NCI-H510A treated with DMSO at 0.1 percent for 48 hours (cell line): ENCODE data around the gene HNRNPH1.
"Not testable (repeated sequence)": the region's sequence is repeated elsewhere in the genome, so short reads cannot be mapped to it uniquely, and the experiment has no call there.

Source experiments
- DNase-seq: peaks from one replicate; lab custom pipeline; 2025; lab: John Stamatoyannopoulos, UW

The HNRNPH1 gene

GRCh38 chr5:179623003-179623905 is at the start of gene HNRNPH1:
Gene HNRNPH1, minus strand, starts transcription at chr5:179623671. Its CDS starts 538 bp downstream, at chr5:179623133.
- DNase-seq = peak; percentile 92

GRCh38 chr5:179668391-179668790 is 44.9 kb upstream of the HNRNPH1 start:
- DNase-seq = no peak

GRCh38 chr5:179661647-179662046 is 38.2 kb upstream of the HNRNPH1 start:
- not testable (repeated sequence) for DNase-seq

GRCh38 chr5:179658179-179658856 is 34.8 kb upstream of the HNRNPH1 start:
- DNase-seq = not testable (repeated sequence)

GRCh38 chr5:179657302-179658178 is 34.1 kb upstream of the HNRNPH1 start:
- not testable (repeated sequence) for DNase-seq

- DNase-seq = not testable (repeated sequence)
These were observed 29.7 kb upstream of the HNRNPH1 start for GRCh38 chr5:179653135-179653534.

- DNase-seq = not testable (repeated sequence)
These were observed 26.8 kb upstream of the HNRNPH1 start for GRCh38 chr5:179650245-179650644.

GRCh38 chr5:179649166-179649703 is 25.8 kb upstream of the HNRNPH1 start:
- DNase-seq = not testable (repeated sequence)

- DNase-seq = no peak
These were observed 24.9 kb upstream of the HNRNPH1 start for GRCh38 chr5:179648410-179648809.

GRCh38 chr5:179644766-179645165 is 21.3 kb upstream of the HNRNPH1 start:
- not testable (repeated sequence) for DNase-seq

GRCh38 chr5:179643141-179643920 is 19.9 kb upstream of the HNRNPH1 start:
- not testable (repeated sequence) for DNase-seq

- DNase-seq = not testable (repeated sequence)
These were observed 19.2 kb upstream of the HNRNPH1 start for GRCh38 chr5:179642626-179643025.

GRCh38 chr5:179641745-179642144 is 18.3 kb upstream of the HNRNPH1 start:
- not testable (repeated sequence) for DNase-seq

GRCh38 chr5:179639296-179639695 is 15.8 kb upstream of the HNRNPH1 start:
- not testable (repeated sequence) for DNase-seq

GRCh38 chr5:179634370-179635172 is 11.1 kb upstream of the HNRNPH1 start:
- DNase-seq = not testable (repeated sequence)

- DNase-seq = not testable (repeated sequence)
These were observed 10.3 kb upstream of the HNRNPH1 start for GRCh38 chr5:179633501-179634369.

GRCh38 chr5:179624841-179625271 is 1.4 kb upstream of the HNRNPH1 start:
- DNase-seq = no peak

- no peak for DNase-seq
These were observed 653 bp upstream of the HNRNPH1 start for GRCh38 chr5:179623906-179624741.
